Measurements from ENCODE around the gene AMPD2. TPM values are rescaled to one million over a fixed set of nuclear protein-coding genes. Genes with fewer than 3 reads are reported as not detected.
A peak's percentile ranks its signal among the peaks of the same experiment; 100 is the strongest.

Gene AMPD2
- total RNA-seq, 2 donors from 2014 or later, result 169 to 202 TPM

GRCh38 chr1:109642626-109643025 lies 23.0 kb downstream of the AMPD2 start:
- H3K4me3 ChIP-seq, result no peak overlapping the region
- no peak overlapping the region for H3K27ac ChIP-seq
- H3K4me1 ChIP-seq (ENCODE audit: control insufficient read depth in 1 of 2, low read depth in 2 of 2), result peaks cover 0 to 3% of the 10 kb centered on the region in 2 donors
- TF ChIP-seq CTCF (IDR thresholded peaks at IDR 0.05), result no peak
- ATAC-seq (ENCODE audit: insufficient number of reproducible peaks, low FRiP score, low read depth) (no peak), DNase-seq (ENCODE audit: low spot score) (no peak)
- H3K27me3 ChIP-seq (replicated peaks; ENCODE audit: insufficient read depth), result no peaks in the 10 kb centered on the region
- no peaks in the 10 kb centered on the region for H3K9me3 ChIP-seq
- H3K36me3 ChIP-seq, result no peaks in the 10 kb centered on the region

- Histone ChIP-seq H3K27ac (no peak overlapping the region), H3K36me3 (no peaks in the 10 kb centered on the region), H3K4me3 (no peak overlapping the region), H3K9me3 (no peaks in the 10 kb centered on the region), H3K27me3 (replicated peaks; ENCODE audit: insufficient read depth) (no peaks in the 10 kb centered on the region), H3K4me1 (ENCODE audit: control insufficient read depth in 1 of 2, low read depth in 2 of 2) (peaks cover 0 to 3% of the 10 kb centered on the region in 2 donors)
- DNase-seq (ENCODE audit: low spot score) (no peak), ATAC-seq (ENCODE audit: insufficient number of reproducible peaks, low FRiP score, low read depth) (no peak)
- peak; percentile 80 for TF ChIP-seq CTCF (IDR thresholded peaks at IDR 0.05)
Measured at GRCh38 chr1:109643385-109644230, 24.0 kb downstream of the AMPD2 start.

GRCh38 chr1:109644670-109645069 lies 25.0 kb downstream of the AMPD2 start:
- DNase-seq (ENCODE audit: low spot score) (no peak), ATAC-seq (ENCODE audit: insufficient number of reproducible peaks, low FRiP score, low read depth) (no peak)
- H3K27me3 ChIP-seq (replicated peaks; ENCODE audit: insufficient read depth), result no peaks in the 10 kb centered on the region
- TF ChIP-seq CTCF (IDR thresholded peaks at IDR 0.05), result no peak
- no peaks in the 10 kb centered on the region for H3K9me3 ChIP-seq
- H3K4me1 ChIP-seq (ENCODE audit: control insufficient read depth in 1 of 2, low read depth in 2 of 2), result peaks cover 0 to 3% of the 10 kb centered on the region in 2 donors
- H3K27ac ChIP-seq, result no peak overlapping the region
- no peak overlapping the region for H3K4me3 ChIP-seq
- H3K36me3 ChIP-seq, result no peaks in the 10 kb centered on the region

GRCh38 chr1:109649491-109649914 lies 29.9 kb downstream of the AMPD2 start:
- Histone ChIP-seq H3K36me3 (no peaks in the 10 kb centered on the region), H3K27me3 (replicated peaks; ENCODE audit: insufficient read depth) (no peaks in the 10 kb centered on the region), H3K4me3 (peak overlapping the region; percentile 40), H3K27ac (no peak overlapping the region), H3K9me3 (no peaks in the 10 kb centered on the region), H3K4me1 (ENCODE audit: control insufficient read depth in 1 of 2, low read depth in 2 of 2) (peaks cover 4 to 12% of the 10 kb centered on the region in 2 donors)
- TF ChIP-seq CTCF (IDR thresholded peaks at IDR 0.05), result no peak
- ATAC-seq (ENCODE audit: insufficient number of reproducible peaks, low FRiP score, low read depth) (no peak), DNase-seq (ENCODE audit: low spot score) (no peak)

GRCh38 chr1:109650609-109651008 lies 31.0 kb downstream of the AMPD2 start:
- Histone ChIP-seq H3K27me3 (replicated peaks; ENCODE audit: insufficient read depth) (no peaks in the 10 kb centered on the region), H3K9me3 (no peaks in the 10 kb centered on the region), H3K4me1 (ENCODE audit: control insufficient read depth in 1 of 2, low read depth in 2 of 2) (peaks cover 7 to 23% of the 10 kb centered on the region in 2 donors), H3K27ac (no peak overlapping the region), H3K36me3 (no peaks in the 10 kb centered on the region), H3K4me3 (peak overlapping the region; percentile 40)
- ATAC-seq (ENCODE audit: insufficient number of reproducible peaks, low FRiP score, low read depth) (no peak), DNase-seq (ENCODE audit: low spot score) (no peak)
- no peak for TF ChIP-seq CTCF (IDR thresholded peaks at IDR 0.05)

All from thoracic aorta (tissue), 2 donors.